Nephron (organoid): ENCODE measurements around the gene RASA2.

Experiments used
- H3K27ac Mint-ChIP-seq, 3 experiments: 2 replicates each; pipeline ENCODE4 v1.8.0; 2020; ENCODE audit warnings: mixed read lengths in 3 of 3, mild to moderate bottlenecking in 2 of 3, moderate library complexity in 1 of 3
- H3K27me3 Mint-ChIP-seq: 2 replicates; pipeline ENCODE4 v1.8.0; 2021; ENCODE audit warnings: low read depth, mild to moderate bottlenecking, moderate library complexity, mixed read lengths
- H3K36me3 Mint-ChIP-seq: 2 replicates; pipeline ENCODE4 v1.8.0; 2020; ENCODE audit warnings: low read depth, mixed read lengths
- H3K4me1 Mint-ChIP-seq: 2 replicates; pipeline ENCODE4 v1.8.0; 2020; ENCODE audit warnings: mixed read lengths
- H3K4me3 Mint-ChIP-seq, 3 experiments: 2 replicates each; pipeline ENCODE4 v1.8.0; 2020; ENCODE audit warnings: mild to moderate bottlenecking in 3 of 3, mixed read lengths in 3 of 3, moderate library complexity in 2 of 3
- H3K9me3 Mint-ChIP-seq: 2 replicates; pipeline ENCODE4 v1.8.0; 2020; ENCODE audit warnings: mixed read lengths
- CTCF ChIP-seq, 3 experiments: fragments of 200-600 bp; sonication (generic); IDR thresholded peaks; one replicate each; pipeline ENCODE4 v1.5.0; 2021; ENCODE audit warnings: antibody characterized with exemption in 3 of 3; ENCODE audit not compliant: unreplicated experiment in 3 of 3

RASA2 gene

DNA sequence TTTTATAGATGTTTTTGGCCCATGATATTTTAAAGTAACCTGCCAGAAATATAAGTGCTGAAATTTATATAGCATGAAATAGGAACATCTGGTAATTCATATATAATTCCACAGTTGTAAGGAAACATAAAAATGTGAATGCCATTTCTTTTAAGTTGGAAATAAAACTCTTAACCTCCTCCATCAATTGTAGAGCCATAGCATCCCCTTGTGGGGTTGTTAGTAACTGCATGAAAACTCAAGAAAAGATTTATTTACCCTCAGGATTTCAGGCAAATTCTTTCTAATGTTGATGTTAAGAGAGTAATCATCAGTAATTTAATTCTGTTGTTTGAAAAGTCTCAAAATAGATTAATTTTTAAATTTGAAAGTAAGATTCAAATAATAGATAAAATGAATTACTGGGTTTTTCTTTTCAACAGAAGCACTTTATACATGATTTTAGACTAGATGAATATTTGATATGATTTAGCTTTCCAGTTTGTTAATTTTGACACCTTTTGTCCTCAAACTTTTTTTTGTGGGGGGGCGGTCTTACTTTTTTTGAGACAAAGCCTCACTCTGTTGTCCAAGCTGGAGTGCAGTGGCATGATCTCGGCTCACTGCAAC, 74.7 kb downstream of the RASA2 start:
- Mint-ChIP-seq H3K4me3 (no peak overlapping the region), H3K27me3 (no peaks in the 10 kb centered on the region), H3K4me1 (no peaks in the 10 kb centered on the region), H3K27ac (peak overlapping the region in 2 of 3 experiments; percentile 42 to 47), H3K9me3 (no peaks in the 10 kb centered on the region), H3K36me3 (peaks cover 15% of the 10 kb centered on the region)
- peak; percentile 85 to 98 (median 87) for TF ChIP-seq CTCF (IDR thresholded peaks at IDR 0.05; ENCODE audit: unreplicated experiment in 3 of 3)

DNA sequence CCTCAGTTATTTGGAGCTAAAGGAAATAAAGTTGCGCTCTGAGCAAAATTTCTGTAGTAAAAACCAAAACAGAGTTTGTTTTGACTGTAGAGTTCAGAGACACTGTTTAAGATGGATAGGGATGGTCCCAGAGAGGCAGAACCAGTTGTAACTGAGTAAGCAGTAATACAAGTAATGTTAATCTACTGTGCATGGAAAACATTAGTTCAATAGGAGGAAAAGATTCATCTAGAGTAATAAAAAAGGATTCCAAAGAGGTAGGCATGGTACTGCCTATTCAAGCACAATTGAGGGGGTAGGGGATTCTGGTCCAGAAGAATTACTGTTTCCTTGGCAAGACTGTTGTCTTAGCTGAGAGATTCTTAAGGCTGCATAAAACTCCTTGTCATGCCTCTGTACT, 77.4 kb downstream of the RASA2 start:
- Mint-ChIP-seq H3K4me1 (no peaks in the 10 kb centered on the region), H3K27ac (no peak overlapping the region), H3K9me3 (no peaks in the 10 kb centered on the region), H3K4me3 (no peak overlapping the region), H3K36me3 (peaks cover 15% of the 10 kb centered on the region), H3K27me3 (no peaks in the 10 kb centered on the region)
- TF ChIP-seq CTCF (IDR thresholded peaks at IDR 0.05; ENCODE audit: unreplicated experiment in 3 of 3): no peak

GRCh38 chr3:141570068-141570467, 83.2 kb downstream of the RASA2 start:
- H3K27ac Mint-ChIP-seq: no peak overlapping the region
- no peaks in the 10 kb centered on the region for H3K27me3 Mint-ChIP-seq
- no peaks in the 10 kb centered on the region for H3K9me3 Mint-ChIP-seq
- H3K4me1 Mint-ChIP-seq: peaks cover 5% of the 10 kb centered on the region
- peaks cover 21% of the 10 kb centered on the region for H3K36me3 Mint-ChIP-seq
- no peak for TF ChIP-seq CTCF (IDR thresholded peaks at IDR 0.05; ENCODE audit: unreplicated experiment in 3 of 3)
- no peak overlapping the region for H3K4me3 Mint-ChIP-seq

DNA sequence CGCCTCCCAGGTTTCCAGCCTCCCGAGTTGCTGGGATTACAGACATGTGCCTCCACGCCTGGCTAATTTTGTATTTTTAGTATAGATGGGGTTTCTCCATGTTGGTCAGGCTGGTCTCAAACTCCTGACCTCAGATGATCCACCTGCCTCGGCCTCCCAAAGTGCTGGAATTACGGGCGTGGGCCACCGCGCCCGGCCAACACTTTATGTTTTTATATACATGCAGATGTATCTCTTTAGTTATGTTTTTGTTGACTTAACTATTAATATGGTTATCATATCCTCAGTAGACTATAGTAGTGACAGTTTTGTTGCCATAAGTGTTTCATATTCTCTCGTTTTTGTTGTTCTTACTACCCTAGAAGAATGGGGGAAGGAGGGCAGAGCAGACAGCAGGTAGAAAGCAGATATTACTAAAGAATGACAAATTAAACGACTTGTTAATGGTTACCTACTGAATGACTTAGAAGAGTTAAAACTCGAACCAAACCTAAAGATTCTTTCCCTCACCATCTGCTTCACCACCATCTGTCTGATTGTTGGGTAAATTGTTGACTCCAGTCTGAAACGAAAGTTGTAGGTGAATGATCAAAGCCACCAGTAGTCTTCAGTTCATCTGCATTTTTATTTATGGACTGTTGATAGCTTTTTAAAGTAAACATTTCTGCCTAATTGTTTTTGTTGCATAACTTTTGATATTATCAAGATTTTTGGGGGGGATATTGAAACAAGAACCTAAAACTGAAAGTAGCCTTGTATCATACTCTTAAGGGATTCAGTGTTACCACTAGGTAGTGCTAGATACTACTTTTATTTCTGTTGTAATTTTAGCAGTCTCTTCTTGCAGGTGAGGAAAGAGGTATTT, 89.3 kb downstream of the RASA2 start:
- Mint-ChIP-seq H3K4me1 (peaks cover 13% of the 10 kb centered on the region), H3K27ac (peak overlapping the region; percentile 69 to 74 (median 72)), H3K27me3 (no peaks in the 10 kb centered on the region), H3K36me3 (peaks cover 30% of the 10 kb centered on the region), H3K9me3 (no peaks in the 10 kb centered on the region), H3K4me3 (peak overlapping the region in 1 of 3 experiments; percentile 2)
- peak; percentile 42 to 65 (median 53) for TF ChIP-seq CTCF (IDR thresholded peaks at IDR 0.05; ENCODE audit: unreplicated experiment in 3 of 3)

DNA sequence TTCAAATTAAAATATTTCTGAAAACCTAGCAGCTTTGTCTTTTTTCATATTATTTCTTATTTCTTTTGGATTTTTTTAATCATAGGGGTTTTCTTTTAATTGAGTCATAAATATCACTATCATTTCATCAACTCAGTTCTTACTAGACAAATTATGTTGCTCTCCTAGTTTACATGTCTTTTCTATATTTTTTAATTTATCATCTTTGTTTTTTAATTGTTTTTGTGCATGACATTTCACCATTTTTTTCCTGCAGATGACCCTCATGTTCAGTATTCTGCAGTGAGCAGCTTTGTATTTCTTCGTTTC, 89.9 kb downstream of the RASA2 start:
- H3K27ac Mint-ChIP-seq: peak overlapping the region; percentile 69 to 74 (median 72)
- H3K9me3 Mint-ChIP-seq: no peaks in the 10 kb centered on the region
- H3K27me3 Mint-ChIP-seq: no peaks in the 10 kb centered on the region
- H3K4me1 Mint-ChIP-seq: peaks cover 13% of the 10 kb centered on the region
- H3K36me3 Mint-ChIP-seq: peaks cover 30% of the 10 kb centered on the region
- peak in 1 of 3 experiments; percentile 14 for TF ChIP-seq CTCF (IDR thresholded peaks at IDR 0.05; ENCODE audit: unreplicated experiment in 3 of 3)
- H3K4me3 Mint-ChIP-seq: no peak overlapping the region
